SK-N-MC (cell line): ENCODE results near the gene PPHLN1.

Experiments used
- EZH2 ChIP-seq: fragments of 200-600 bp; sonication (generic); IDR thresholded peaks from one replicate; pipeline ENCODE4 v1.6.1; 2017; ENCODE audit warnings: antibody characterized with exemption
- FOXP2 ChIP-seq: optimal IDR thresholded peaks from 2 replicates; pipeline ENCODE3; 2011; ENCODE audit warnings: mild to moderate bottlenecking, moderate library complexity; ENCODE audit not compliant: insufficient read depth; ENCODE audit errors: extremely low read length, control extremely low read depth

DNA sequence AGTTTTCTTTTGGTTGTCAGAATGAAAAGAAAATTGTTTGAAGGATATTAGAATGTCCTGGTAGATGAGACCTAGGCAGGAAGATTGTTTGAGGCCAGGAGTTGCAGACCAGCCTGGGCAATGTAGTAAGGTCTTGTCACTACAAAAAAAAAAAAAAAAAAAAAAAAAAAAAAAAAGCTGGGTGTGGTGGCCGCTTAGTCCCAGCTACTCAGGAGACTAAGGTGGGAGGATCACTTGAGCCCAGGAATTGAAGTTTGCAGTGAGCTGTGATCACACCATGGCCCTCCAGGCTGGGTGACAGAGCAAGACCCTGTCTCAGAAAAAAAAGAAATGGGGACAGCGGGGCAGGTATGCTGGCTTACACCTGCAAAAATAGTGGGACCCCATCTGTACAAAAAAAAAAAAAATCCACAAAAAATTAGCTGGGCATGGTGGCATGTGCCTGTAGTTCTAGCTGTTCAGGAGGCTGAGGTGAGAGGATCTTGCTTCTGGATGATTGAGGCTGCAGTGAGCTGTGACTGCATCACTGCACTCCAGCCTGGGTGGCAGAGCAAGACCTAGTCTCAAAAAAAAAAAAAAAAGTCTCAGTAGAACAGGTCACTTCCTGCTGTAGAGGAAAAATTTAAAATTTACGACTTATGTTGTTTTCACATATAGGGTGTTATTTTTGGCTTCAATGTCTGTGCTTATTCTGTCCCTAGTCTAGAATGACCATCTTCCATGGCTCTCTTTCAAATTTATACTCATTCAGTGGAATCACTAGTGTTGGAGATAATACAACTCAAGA, 70.7 kb downstream of the PPHLN1 start:
- TF ChIP-seq FOXP2: no peak
- TF ChIP-seq EZH2: no peak
